OCI-M2 (cell line): ENCODE measurements around the gene PDE4D.

Experiments
- DNase-seq: peaks from one replicate; lab custom pipeline; 2025; ENCODE audit not compliant: unreplicated experiment; lab: John Stamatoyannopoulos, UW

Gene PDE4D

DNA sequence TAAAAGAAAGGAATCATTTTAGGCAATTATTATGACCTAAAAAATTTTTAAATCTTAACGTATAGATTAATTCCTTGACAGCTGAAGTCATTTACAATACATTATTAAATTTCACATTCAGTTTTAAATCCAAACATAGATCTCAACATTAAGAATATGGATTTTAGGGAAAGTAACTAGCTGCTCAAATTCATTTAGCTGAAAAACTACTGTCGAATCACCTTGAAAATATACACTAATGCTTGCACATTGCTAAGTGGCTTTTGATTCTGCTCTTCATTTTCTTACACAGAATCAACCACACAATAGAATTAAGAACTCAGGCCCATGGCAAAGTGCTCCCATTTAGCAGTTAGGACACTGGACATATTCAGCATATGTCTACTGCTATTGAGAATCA is 856.5 kb downstream of the PDE4D start:
- no peak for DNase-seq

DNA sequence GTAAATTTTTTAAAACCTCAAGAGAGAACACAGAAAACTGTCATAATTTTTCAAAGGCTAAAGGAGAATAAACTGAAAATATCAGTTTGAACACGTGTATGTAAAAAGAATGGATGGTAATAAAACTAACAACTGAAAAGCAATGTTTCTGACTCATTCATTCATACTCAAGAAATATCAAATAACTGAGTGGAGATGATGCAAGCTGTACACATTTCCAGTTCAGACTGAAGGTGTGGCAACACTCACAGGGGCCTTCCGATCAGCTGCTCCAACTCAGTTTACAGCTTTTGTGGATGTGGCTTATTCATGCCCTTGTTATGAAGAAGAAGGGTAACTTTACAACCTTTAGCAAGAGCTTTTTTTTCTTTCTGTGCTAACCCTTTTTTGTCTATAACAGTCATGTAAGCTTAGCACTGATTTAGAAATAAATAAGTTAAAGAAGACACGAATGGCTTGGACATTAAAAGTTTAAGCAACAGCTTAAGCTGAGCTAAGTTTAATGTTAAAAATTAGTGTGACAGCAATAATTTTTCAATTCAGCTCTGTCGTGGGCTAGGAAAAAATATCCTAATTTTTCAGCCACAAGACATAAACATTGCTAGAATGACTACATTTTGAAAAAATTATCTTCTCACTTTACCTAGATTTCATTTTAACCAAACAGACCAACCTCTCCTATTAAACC is 857.1 kb downstream of the PDE4D start:
- DNase-seq, result no peak

DNA sequence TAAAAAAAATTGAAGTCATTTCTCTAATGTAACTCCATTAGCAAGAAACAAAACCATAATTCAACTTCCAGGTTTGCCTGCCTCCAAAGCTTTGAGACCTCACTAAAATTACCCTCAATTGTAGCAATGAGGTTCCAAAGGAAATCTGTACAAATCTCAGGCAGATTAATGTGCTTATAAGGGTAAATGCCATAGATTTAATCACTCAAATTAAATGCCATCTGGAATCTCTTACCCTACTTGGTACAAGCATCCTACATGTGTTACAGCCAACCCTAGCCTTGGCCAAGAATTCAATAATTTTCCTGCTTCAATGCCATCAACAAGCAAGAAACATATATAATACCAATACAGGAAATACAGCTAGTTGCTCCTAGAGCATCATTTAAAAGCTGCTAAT is 857.8 kb downstream of the PDE4D start:
- no peak for DNase-seq

DNA sequence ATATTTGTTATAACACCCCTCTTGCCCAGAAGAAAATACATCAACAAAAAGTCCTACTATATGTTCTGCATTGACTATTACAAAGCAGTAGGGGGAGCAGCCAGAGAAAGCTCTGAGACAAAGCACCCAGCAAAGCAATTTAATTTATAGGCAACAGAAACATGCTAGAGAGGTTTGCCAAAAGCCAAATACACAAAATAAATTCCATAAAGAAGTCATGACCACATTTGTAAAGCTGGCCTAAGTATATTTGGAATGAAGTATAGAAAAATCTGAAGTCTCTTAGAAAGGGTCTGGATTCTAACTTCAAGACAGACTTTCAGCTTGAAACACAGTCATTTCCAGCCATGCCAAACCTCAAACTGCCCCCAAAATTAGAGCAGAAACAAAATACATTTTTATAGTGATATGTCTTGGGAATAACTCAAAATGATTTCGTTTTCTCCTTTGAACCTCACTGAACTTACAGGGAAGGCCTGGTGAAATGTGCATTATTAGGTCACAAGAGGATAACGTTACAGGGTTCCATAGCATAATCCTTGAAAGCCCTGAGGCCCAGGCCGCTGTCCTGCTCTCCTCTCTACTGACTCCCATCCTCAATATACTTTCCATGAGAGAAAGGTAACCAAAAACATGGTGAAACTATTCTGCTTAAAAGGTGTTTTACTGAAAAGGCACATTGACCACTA is 858.9 kb downstream of the PDE4D start:
- DNase-seq, result no peak

DNA sequence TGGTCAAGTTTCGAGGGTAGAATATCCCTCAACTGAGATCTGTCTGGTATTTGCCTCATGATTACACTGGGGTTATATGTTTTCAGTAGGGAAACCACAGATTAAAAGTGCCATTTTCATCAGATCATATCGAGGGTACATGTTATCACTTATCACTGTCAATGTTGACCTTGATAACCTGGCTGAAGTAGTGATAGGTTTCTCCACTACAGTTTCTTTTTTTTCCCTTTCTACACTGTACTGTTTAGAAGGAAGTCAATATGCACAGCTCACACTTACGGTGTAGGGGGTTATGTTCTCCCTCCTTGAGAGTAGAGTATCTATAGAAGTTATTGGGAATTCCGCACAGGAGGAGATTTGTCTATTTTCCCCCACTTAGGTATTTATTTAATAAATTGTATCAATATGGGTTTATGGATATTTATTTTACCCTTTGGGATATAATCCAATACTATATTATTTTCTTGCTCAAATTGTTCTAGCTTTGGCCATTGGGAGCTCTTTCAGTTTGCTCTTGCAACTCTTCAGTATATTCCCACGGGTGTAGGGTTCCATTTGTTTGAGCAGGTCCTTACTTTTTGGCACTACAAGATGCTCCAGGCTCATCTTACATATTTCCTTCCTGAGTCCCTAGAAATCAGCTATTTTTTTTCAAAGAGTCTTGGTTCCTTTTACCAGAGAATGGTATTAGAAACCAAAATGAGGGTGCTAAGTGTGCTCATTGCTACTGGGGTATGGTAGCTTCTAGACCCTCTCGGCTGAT is 866.2 kb downstream of the PDE4D start:
- DNase-seq, result no peak

DNA sequence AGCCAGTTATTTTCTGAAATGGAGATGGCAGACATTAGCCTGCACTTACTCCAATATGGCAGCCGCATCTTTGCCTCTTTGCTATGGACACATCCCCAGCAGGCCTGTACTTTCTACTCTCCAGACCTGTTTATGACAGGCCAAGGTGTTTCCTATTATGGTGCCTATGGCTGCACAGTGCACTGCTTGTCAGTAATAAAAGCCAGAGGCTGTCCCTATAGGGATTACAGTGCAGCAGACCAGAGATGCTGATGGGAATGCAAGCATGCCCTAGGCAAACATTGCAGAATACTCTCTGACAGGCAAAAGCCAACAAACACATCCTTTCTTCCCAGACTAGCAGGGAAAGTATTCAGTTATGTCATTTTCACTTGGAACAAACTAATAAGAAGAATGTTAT is 867.8 kb downstream of the PDE4D start:
- DNase-seq, result no peak

DNA sequence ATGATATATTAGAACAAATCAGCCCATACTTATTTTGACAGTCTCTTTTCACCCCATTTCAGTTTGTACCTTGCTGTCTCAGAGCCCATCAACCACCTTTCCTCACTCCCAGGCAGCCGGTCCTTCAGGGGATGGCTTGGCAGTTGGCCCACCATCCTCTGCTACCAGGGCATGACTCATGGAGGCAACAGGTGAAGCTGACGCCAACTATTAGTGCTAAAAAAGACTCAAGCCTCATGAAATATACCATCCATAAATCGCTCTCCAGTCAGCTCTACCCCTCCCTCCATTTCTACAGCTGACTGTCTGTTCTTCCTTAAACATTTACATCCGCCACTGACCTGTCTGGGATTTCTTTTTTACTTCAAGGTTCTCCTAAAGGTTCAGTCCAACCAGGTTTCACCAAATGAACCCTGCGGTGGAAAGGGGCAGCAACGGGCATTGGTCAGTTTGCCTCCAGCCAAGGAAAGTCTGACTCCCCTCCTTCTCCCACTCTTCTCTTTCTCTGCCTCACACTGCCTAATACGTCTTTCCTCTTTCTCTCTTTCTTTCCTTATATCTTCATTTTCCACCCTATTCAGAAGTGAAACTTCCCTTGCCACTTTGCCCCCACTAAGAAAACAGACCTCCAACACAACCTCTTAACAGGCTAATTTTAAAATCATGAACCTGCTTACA is 871.5 kb downstream of the PDE4D start:
- no peak for DNase-seq

DNA sequence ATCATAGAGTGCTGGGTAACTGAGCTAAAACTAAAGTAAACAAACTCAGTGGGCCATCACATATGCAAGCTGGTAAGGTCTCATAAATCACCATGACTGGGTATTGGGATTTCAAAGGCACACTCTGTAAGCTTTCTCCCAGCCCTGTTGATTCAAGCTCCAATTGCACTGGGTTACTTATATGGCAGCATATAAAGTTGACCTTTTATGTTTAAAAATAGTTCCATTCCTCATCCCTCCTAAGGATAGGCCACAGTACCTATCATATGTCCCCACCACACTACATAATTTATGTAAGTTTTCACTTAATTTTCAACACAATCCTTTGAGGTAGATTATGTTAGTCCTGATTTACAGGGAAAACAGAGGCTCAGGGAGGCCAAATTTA is 872.2 kb downstream of the PDE4D start:
- DNase-seq, result no peak

DNA sequence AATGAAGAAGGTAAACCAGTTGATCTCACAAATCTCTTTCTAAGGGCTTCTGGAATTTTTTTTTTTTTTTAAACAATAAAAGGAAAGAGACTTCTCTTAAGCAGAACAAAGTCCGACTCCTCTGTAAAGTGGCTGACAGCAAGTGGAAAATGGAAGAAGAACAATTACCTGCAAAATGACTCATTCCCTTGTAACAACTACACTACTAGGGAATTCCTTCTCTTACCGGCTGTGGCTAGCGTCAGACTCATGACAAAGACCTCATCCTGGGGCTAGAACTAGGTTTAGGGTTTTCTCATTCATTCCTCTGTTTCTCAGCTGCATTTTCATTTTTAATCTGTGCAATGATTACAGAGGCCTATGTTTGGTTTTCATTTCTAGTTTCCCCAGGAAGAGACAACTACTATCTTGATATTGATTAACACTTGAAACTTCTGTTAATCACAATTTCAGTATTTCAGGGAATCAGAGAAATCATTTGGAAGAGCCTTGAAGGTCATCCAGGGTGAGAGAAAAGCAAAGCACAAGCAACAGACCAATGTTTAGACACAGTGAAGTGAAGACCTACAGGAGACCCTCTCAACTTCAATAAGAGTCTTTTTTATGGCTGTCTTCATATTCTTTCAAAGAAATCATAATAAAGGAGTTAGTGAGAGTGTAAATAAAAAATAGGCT is 872.8 kb downstream of the PDE4D start:
- DNase-seq, result no peak

DNA sequence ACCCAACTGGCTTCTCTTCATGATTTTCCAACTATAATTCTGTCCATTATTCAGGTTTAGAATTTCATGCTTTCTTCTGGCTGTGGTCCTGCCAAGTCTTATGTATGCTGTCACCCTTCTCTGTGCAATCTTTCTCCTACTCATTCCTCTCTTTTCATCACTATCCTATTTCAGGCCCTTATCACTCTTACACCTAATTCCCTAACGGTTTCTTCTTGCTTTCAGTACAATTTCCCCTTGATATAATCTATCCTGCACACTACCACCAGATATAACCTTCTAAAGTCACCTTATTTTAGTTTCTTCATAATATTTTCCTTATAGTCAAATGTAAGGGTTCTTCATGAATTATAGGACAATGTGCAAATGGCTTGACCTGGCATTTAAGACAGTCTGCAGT is 874.4 kb downstream of the PDE4D start:
- DNase-seq, result no peak

DNA sequence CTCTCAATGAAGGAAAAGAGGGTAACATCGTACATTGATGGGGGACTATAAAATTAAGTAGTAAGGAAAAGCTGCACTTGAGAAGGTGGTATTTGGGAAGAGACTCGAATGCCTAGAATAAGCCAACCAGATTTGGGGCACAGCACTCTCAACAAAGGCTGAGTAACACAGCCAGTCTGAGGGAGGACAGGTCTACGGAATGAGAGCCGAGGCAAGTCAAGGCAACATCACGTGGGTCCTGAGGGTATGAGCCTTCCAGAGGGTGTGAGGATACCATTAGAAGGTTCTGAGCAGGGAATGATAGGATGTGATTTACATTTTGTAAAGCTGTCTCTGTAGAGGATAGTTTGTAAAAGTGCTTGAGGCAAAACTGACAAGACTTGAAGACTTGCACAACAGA is 876.6 kb downstream of the PDE4D start:
- no peak for DNase-seq

DNA sequence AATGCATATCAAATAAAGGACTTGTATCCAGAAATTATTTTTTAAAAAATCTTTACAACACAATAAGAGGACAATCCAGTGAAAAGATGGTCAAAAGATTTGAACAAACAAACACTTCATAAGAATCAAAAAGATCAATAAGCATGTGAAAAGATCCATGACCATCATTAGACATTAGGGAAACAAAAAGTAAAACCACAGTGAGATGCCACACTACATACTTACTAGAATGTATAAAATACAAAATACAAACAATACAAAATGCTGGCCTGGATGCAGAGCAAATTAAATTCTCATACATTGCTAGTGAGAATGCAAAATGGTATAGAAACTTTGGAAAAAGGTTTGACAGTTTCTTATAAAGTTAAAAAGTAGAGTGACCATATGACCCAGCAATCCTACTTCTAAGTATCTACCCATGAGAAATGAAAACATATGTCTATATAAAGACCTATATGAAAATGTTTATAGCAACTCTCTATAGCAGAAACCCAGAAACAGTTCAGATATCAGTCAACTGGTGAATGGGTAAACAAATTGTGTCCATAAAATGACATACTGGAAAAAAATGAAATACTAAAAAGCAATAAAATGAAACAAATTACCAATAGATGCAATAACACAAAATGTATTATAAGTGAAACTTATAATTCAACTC is 884.6 kb downstream of the PDE4D start:
- no peak for DNase-seq

DNA sequence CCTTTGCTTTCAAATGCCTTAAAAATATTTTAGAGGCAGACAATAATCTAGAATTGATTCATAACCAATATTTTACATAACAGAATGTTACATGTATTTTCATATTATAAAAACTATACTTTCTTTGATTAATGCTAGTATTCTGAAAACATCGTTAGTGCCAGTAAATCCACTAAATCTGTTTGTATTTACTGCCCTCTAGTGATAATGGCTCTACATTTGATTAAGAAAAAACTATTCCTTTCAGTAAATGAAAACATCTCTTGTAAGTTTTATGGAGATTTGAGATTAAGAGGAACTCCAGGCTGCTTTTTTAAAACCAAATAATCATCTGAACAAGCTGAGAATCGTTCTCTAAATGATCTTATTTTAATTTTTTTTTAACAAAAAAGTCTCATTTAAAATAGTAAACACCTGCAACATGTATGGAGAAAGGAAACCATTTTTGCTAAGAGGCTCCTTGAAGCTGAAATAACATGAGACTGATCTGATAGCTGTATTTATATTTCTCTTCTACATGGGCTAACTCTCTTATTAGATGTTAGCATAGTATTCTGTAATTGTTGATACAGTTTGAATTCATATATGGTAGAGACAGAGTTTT is 886.0 kb downstream of the PDE4D start:
- no peak for DNase-seq

DNA sequence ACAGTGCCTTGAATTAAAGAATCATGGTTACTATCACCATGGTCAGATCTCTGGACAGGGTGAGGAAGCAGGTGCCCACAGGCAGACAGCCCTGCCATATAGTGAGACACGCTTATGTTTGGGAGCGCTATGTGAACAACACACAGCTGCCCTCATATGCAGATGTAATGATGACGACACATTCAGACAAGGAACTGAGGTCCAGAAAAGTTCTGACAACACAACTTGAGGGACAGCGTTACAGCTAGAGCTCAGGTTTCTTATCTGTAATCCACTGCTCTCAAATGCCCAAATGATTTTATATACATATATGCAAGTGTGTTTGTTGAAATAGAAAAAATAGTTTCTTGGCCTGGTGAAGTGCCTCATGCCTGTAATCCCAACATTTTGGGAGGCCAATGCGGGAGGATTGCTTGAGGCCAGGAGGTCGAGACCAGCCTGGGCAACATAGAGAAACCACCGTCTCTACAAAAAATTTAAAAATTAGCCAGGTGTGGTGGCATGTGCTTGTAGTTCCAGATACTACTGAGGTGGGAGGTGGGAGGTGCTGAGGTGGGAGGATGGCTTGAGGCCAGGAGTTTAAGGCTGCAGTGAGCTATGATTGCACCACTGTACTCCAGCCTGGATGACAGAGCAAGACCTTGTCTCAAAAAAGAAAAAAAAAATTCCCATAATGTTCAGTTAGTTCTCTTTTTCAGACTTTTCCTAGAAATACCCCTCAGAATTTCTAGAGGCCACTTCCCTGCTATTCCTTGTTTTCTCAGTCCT is 887.4 kb downstream of the PDE4D start:
- no peak for DNase-seq

DNA sequence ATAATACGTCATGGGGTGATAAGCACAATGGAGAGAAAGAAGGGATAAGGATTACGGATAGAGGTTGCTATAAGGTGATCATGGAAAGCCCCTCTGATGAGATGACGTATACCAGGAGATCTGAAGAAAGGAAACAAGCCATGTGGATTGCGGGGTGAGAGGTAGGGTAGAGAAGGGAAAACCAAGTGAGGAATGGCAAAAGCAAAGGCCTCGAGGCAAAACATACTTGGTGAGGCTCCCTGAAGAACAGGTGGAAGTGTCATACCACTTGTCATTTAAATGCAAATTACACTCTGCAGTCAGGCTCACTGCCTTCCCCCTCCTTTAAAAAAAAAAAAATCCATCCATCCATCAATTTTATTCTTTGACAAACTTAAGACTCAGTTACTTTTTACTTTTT is 889.9 kb downstream of the PDE4D start:
- DNase-seq, result no peak

DNA sequence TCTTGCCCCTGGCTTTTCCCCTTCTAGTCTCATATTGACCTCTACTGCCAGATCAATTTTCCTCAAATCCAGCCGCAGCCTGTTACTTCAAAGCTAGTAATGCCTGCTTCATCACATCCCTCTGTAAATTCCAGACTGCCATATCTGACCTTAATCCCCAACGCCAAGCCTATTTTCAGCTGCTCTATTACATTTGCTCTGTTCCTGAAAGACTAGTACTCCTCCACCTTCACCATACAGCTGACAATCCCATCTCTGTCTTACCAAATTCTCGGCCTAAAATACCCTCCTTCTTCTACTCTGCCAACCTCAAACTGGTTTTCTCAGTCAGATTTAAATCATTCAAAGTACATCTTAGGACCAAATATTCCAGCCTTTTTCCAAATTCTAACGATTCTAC is 890.4 kb downstream of the PDE4D start:
- no peak for DNase-seq

DNA sequence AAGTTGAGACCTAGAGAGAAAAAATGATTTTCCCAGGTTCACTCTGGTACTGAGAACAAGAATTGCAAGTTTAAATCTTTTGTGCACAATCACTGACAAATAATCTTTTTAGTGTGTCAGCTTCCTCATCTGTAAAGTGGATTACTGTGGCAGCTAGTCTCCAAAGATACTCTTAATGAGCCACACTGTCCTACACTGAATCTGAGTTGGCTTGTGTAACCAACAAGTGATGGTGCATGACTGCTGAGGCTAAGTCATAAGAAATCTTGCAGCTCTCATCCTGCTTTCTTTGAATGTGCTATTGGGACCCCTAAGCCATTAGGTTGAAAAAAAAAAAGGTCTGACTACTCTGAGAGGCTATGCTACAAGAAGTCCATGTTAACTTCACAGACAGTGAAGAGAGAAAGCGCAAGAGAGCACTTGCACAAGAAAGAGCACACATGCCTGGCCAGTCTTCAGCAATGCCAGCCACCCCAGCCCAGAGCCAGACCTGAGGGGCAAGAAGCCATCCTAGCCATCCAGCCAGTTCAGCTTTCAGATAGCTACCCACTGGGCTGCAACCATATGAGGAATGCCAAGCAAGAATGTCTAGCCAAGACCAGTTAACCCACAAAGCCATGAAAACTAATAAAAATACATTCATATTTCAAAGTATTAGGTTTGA is 891.2 kb downstream of the PDE4D start:
- no peak for DNase-seq

DNA sequence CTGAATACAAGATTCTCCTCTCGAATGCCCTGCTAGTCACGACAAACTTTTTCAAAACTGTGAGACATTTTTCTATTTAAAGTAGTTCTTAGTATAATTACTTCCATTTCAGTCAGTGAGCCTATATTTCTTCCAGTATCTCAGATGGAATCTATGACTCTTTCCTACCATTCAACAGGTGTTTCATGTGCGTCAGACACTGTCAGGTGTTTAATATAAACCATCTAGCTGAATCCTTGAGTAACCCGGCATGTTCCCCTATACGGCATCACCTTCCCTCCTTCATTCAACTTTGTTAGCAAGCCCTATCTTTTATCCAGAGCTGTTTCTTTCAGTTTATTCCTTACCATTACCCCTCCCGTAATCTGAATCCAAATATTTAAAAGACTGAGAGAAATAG is 891.8 kb downstream of the PDE4D start:
- DNase-seq, result no peak

DNA sequence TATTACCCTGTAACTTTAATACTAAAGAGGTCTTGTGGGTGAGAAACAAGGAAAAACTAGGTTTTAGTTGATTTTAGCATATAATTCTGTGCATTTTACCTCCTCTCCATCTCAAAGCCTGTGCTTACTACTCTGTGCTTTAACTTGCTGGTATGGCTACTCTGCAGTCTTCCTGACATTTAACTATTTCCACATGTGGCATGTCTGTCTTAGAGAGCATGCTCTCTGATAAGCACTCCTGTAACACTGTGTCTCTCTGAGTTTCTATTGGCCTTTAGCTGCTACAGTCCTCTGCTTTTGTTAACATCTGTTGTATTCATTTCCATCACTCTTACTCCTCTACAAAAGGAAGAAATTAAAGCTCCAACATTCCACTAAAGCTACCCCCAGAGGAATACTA is 892.4 kb downstream of the PDE4D start:
- DNase-seq, result no peak
